IPS-15b (cell line): Measurements from ENCODE around the gene CYRIA.
A peak's percentile ranks its signal among the peaks of the same experiment; 100 is the strongest.

Experiments used
- H3K27me3 ChIP-seq: one replicate; pipeline ENCODE4 v1.6.1; 2013; ENCODE audit warnings: low read length; ENCODE audit not compliant: control insufficient read depth, insufficient read depth
- H3K36me3 ChIP-seq: one replicate; pipeline ENCODE4 v1.6.1; 2013; ENCODE audit warnings: low read length; ENCODE audit not compliant: control insufficient read depth, insufficient read depth
- H3K4me1 ChIP-seq: one replicate; pipeline ENCODE4 v1.6.1; 2013; ENCODE audit warnings: mild to moderate bottlenecking, low read length; ENCODE audit not compliant: control insufficient read depth, insufficient read depth
- H3K4me3 ChIP-seq: one replicate; pipeline ENCODE4 v1.5.1; 2013; ENCODE audit warnings: low read depth, low read length
- H3K9ac ChIP-seq: one replicate; pipeline ENCODE4 v1.6.1; 2013; ENCODE audit warnings: low read depth, mild to moderate bottlenecking, low read length
- H3K9me3 ChIP-seq: one replicate; pipeline ENCODE4 v1.6.1; 2013; ENCODE audit warnings: mild to moderate bottlenecking, low read length; ENCODE audit not compliant: control insufficient read depth, insufficient read depth

CYRIA gene

DNA sequence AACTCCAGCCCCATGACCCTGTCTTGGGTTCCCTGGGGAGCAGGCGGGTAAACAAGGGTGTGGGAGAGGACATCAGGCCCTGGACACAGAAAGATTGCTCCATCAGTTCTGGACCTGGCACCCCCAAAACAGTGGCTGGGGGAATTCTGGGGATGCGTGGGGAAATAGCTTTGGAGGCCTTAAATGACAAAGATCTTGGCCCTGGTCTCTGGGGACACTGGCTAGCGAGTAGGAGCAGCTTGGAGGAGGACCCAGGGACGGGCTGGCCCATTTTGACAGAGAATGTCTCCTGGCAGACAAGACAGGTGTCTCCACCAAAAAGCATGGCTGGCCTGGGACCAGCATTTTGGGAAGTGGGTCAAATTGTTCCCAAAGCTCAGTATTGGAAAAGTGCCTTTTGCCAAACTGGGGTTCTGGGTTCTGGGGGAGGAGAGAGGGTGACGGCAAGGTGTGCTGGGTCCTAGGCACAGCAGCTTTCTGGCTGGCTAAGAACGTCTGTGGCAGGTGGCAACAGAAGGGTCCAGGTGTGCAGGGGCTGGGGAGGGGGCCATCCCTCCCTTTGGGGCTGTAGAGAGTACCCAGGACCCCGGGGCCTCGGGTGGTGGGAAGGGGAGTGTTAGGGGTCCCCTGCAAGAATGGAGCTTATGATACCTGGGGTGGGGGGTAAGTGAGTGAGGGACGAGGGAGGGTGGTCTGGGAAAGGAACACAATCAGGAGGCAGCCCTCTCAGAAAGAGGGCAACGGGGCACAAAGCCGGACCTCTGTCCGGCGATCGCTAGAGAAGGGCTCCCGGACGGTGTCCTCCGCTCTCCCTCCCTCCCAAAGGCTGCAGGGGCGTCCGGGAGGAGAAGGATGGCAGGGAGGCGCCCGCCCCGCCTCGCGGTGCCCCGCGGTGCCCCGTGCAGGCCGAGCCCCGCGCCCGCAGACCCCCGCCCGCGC lies 556 bp downstream of the CYRIA start:
- Histone ChIP-seq H3K27me3 (peaks cover 22% of the 10 kb centered on the region), H3K4me3 (peak overlapping the region; percentile 63), H3K36me3 (no peaks in the 10 kb centered on the region), H3K4me1 (peaks cover 2% of the 10 kb centered on the region), H3K9ac (no peak overlapping the region), H3K9me3 (no peaks in the 10 kb centered on the region)

DNA sequence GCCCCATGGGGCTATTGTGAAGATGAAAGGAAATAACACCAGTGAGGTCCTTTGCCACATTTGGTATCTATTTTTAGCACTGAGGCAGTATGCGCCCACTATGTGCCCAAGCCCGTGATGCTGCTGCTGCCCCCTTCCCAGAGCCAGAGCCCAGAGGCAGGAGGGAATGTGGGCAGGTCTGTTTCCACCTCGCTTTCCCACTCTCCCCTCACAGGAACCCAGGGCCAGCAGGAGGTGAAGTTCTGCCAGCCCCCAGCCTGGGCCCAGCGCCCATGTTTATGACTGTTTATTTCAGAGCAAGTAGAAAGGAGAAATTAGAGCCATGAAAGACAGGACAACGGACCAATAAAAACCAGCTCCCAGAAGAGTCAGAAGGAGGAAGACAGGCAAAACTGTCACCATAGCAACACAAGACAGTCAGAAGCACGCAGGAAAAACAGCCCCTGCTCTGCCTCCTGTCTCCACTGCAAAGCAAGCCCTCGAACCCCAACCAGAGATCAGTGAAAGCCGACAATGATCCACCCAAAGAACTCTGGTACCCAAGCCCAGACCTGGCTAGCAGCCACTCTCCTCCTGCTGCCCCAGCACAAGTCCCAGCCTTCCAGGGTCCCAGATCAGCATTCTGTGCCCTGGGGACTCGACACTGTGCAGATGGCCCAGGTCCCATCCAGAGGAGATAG lies 1.4 kb downstream of the CYRIA start:
- Histone ChIP-seq H3K4me1 (peaks cover 2% of the 10 kb centered on the region), H3K9me3 (no peaks in the 10 kb centered on the region), H3K27me3 (peaks cover 22% of the 10 kb centered on the region), H3K9ac (no peak overlapping the region), H3K4me3 (no peak overlapping the region), H3K36me3 (no peaks in the 10 kb centered on the region)

DNA sequence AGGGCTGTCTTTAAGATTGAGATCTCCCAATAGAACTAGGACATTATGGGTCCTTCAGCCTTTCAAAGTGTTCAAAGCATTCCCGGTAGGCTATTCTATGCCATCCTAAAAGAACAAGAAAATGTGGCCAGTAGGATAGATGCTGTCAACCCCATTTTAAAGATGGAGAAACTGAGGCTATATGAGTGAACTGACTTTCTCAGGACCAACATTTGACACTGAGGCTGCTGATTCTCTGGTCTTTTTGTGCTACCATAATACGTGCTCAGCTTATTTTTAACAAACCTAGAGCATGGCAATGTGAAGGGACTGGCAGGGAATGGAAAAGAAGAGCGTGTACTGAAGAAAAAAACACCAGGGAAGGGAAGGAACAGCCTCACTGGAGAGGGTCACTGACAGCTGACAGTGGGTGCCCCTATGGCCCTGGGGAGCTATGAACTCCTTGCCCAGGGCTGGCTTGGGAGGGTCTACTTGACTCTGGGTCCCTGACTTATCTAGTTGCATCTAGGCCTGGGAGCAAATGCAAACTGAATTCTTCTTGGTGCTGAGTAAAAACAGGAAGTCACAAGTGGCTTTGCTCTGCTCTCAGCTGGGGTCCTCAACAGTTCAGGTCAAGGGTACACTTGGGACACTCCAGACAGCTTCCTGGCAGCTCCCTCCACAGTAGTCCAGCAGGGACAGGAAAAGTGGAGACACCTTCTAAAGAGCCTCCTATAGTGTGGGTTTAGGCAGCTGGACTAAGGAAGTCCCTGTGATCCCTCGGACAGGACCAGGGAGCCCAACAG lies 2.3 kb downstream of the CYRIA start:
- Histone ChIP-seq H3K36me3 (no peaks in the 10 kb centered on the region), H3K4me1 (peaks cover 2% of the 10 kb centered on the region), H3K9me3 (no peaks in the 10 kb centered on the region), H3K4me3 (no peak overlapping the region), H3K9ac (no peak overlapping the region), H3K27me3 (peaks cover 22% of the 10 kb centered on the region)

DNA sequence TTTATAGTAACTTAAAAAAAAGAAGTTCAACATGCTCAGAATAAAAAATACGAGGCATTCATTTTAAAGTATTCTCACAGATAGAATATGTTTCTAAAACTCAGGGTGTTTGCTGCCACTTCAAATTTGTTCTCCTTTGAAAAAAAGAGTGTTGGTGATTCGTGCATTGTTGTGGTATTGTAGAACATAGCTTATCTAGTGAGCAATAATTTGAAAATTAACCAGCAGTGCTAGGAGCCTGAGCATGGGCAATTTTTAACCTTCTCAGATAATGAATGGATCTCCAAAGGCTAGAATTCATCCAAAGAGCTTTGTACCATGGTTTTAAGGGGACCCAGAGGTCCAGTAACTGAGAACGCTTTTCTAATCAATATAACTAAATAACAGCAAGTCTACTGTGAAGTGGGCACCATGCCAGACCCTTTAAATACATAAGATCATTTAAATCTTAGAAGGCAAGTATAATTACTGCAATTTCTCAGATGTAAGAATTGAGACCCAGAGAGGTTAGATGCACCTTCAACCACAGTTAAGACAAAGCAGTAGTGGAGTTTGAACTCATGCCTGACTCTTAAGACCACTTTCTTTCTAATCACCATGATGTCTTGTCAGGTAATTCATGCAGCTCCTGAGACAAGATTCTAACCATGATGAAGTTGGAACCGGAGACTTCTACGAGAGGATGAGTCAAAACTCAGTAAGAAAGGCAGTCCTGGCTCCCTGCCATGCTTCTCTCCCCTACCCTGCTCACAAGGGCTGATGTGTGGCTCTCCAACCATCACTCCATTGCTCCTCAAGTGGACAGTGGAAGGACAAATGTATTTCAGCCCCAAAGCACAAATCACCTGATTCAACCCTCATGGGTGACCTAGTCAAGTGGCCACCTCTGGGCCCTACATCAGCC lies 3.4 kb downstream of the CYRIA start:
- peaks cover 22% of the 10 kb centered on the region for H3K27me3 ChIP-seq
- H3K4me3 ChIP-seq, result no peak overlapping the region
- H3K4me1 ChIP-seq, result peaks cover 2% of the 10 kb centered on the region
- no peaks in the 10 kb centered on the region for H3K9me3 ChIP-seq
- no peak overlapping the region for H3K9ac ChIP-seq
- no peaks in the 10 kb centered on the region for H3K36me3 ChIP-seq

DNA sequence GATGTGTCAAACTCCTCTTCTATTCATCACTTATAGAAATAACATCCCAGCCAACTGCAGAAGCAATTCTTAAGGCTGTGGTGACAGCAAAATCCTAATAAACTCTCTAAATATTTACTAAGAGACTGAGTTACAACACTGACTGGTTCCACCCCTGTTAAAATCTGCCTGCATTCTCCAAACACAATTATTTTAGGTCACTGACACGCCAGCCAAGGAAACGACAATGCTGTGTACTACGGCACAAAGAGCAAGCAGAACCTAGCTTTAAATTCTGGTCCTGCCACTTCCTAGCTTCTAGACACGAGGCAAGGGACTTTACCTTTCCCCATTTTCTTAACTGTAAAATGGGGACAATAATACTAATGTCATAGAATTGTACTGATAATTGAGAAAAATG lies 4.1 kb downstream of the CYRIA start:
- no peaks in the 10 kb centered on the region for H3K36me3 ChIP-seq
- H3K4me3 ChIP-seq, result no peak overlapping the region
- H3K9me3 ChIP-seq, result no peaks in the 10 kb centered on the region
- no peak overlapping the region for H3K9ac ChIP-seq
- H3K27me3 ChIP-seq, result peaks cover 18% of the 10 kb centered on the region
- H3K4me1 ChIP-seq, result peaks cover 2% of the 10 kb centered on the region

DNA sequence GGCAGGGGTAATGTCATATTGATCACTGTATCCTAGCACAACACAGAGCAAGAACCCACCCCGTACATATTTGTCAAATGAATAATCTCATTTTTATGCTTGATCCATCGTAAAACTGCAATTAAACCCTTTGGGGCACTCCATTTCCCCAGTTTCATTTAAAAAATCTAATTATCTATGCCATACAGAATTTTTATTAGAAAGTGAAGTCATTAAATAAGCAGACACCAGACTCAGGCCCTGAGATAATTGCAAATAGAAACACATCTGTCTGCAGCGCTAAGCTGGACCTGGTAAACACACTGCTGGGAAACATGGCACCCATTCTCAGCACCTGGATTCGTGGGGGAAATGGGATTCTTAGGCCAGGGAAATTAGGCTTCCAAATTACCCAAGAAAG lies 5.1 kb downstream of the CYRIA start:
- Histone ChIP-seq H3K27me3 (peaks cover 13% of the 10 kb centered on the region), H3K4me3 (no peak overlapping the region), H3K36me3 (no peaks in the 10 kb centered on the region), H3K9me3 (no peaks in the 10 kb centered on the region), H3K4me1 (no peaks in the 10 kb centered on the region), H3K9ac (no peak overlapping the region)

DNA sequence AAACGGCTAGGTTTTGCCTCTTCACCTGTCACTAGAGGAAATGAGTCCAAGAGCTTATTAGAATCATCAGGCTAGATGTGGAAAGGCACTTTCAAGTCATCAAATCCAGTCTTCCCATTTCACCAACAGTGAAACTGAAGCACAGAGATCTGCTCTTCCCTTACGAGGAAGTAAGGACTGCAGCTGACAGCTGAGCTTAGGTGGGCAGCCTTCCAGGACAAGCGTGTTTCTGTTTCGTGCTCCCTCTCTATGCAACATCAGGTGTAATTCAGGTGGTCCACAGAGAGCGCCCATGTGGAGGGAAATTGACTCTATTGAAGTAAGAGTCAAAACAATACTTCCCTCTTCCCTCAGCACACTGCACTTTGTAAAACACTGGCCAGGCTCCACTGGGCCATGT lies 5.5 kb downstream of the CYRIA start:
- Histone ChIP-seq H3K9ac (no peak overlapping the region), H3K9me3 (no peaks in the 10 kb centered on the region), H3K4me1 (no peaks in the 10 kb centered on the region), H3K27me3 (peaks cover 10% of the 10 kb centered on the region), H3K4me3 (no peak overlapping the region), H3K36me3 (no peaks in the 10 kb centered on the region)

DNA sequence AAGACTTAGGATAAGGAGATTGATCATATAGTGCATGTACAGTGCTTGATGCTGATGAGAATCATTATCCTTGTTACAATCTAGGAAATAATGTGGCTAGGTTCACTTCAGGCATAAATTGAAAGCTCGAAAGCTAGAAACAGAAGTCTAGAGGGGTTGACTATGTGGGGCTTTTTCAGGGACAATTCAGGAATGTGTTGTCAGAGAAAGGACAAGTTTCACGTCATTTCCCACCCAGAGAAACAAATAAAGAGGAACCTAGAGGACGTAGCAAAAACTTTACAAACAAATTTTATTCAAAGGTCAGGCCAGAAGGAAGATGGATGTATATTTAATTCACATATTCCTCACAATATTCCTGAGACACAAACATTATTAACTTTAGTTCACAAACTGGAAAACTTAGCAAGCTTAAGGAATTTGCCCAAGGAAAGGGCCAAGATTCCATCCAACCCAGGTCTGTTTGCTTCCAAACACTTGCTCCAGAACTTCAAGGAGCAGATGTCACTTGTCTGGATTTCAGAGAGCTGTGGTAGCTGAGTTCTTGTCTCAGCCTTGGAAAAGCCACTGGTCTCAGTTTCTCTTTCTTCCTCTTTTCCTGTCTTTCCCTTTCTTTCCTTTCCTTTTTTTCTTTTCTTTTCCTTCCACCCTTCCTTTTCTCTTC lies 7.4 kb downstream of the CYRIA start:
- no peak overlapping the region for H3K4me3 ChIP-seq
- H3K27me3 ChIP-seq, result no peaks in the 10 kb centered on the region
- no peaks in the 10 kb centered on the region for H3K4me1 ChIP-seq
- no peak overlapping the region for H3K9ac ChIP-seq
- no peaks in the 10 kb centered on the region for H3K9me3 ChIP-seq
- no peaks in the 10 kb centered on the region for H3K36me3 ChIP-seq

DNA sequence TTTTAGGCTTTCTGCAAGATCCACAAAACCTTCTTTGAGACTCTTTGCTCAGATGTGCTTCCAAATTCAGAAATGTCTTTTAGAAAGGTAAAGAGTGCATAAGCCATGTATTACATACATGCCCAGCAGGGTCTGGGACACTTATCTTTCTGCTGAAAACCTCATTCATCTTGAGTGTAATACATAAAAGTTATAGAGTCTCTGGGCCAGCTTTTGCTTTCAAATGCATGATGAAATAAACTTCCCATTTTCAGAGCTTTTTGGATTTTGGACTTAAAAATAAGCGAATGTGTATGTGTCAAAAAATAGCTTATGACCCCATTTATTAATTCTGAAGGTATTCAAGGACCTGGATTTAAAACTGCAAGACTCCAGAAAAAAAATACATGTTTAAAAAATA lies 8.0 kb downstream of the CYRIA start:
- Histone ChIP-seq H3K4me3 (no peak overlapping the region), H3K4me1 (no peaks in the 10 kb centered on the region), H3K9ac (no peak overlapping the region), H3K27me3 (no peaks in the 10 kb centered on the region), H3K36me3 (no peaks in the 10 kb centered on the region), H3K9me3 (no peaks in the 10 kb centered on the region)

DNA sequence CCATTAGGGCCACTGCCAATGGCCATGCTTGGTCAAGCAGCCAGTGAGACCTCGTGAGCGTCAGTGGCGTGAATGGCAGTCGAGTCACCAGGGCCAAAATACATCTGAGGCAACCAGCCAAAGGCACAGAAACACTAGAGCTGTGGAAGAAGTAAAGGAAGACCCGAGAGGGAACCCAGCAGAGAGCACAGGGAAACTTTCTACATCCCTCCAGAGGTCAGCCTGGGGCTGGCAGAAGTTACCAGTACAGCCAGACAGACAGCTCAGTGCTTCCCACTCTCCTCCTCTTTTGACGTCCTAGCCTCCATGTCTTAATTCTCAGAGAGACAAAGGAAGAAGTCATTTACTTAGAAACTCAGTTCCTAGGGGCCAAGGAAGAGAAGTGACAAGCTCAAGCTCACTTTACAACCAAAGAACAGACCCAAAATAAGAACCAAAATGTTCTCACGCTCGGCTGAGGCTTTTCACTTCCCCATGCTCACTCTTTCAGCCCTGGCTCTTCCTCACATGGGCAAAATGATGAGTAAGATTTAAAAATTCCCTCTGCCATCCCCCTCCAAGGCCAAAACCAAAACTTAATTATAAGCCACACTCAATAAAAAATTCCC lies 8.7 kb downstream of the CYRIA start:
- H3K4me3 ChIP-seq, result no peak overlapping the region
- no peaks in the 10 kb centered on the region for H3K4me1 ChIP-seq
- H3K9ac ChIP-seq, result no peak overlapping the region
- H3K9me3 ChIP-seq, result no peaks in the 10 kb centered on the region
- no peaks in the 10 kb centered on the region for H3K27me3 ChIP-seq
- H3K36me3 ChIP-seq, result no peaks in the 10 kb centered on the region
